DOHH2 (cell line): ENCODE results near the gene ACTR1A.

Experiments
- CTCF ChIP-seq: fragments of 200-600 bp; sonication (generic); IDR thresholded peaks from one replicate; pipeline ENCODE4 v1.5.1; 2014; ENCODE audit warnings: antibody characterized with exemption, mild to moderate bottlenecking, low read depth, low read length; ENCODE audit not compliant: poor library complexity, severe bottlenecking
- EZH2phosphoT487 ChIP-seq: fragments of 200-600 bp; sonication (generic); IDR thresholded peaks from 2 replicates; pipeline ENCODE4 v1.6.1; 2017; ENCODE audit warnings: borderline replicate concordance, mild to moderate bottlenecking, antibody characterized with exemption, low read length, moderate library complexity, mixed read lengths

DNA sequence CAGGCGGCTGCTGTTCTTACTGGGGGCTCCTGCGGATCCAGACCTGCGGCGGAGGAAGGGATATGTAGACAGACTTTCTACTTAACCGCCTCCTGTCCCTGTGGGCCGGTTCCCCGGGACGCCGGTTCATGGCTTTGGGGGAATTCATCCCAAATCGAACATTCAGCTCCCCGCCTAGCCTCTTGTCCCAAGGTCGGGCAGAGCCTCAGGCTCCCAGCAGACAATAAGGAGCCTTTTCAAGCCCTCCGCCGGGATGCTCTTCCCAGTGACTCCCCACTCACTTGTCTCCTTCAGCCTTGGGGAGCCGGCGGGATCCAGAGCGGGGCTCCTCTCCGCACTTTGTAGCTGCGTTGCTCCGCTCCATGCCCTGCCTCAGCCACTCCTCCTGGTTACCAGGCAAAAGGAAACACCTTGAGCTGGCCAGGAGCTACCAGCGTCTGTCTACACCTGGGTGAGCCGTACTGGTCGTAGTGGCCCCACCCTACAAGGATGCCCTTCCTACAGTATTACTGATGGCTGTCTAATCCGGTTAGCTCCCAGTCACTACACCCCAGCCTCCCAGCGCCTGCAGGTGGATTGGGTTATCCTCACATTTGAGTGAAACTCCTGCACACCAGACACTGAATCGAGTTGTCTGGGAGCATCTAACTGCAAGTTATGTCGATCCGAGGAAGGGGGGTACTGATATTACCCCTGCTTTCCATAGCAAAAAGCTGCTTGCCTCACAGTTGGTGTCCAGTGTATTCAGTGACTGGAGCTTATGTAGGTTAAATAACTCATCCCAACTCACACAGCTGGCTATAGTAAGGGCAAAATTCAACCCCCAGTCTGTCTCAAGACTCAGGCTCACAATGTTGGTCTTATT lies 51.2 kb downstream of the ACTR1A start, which contains the start of gene C10orf95:
- TF ChIP-seq CTCF (no peak), EZH2phosphoT487 (no peak)
